ENCODE data around the gene SLC30A2.

The SLC30A2 gene

DNA sequence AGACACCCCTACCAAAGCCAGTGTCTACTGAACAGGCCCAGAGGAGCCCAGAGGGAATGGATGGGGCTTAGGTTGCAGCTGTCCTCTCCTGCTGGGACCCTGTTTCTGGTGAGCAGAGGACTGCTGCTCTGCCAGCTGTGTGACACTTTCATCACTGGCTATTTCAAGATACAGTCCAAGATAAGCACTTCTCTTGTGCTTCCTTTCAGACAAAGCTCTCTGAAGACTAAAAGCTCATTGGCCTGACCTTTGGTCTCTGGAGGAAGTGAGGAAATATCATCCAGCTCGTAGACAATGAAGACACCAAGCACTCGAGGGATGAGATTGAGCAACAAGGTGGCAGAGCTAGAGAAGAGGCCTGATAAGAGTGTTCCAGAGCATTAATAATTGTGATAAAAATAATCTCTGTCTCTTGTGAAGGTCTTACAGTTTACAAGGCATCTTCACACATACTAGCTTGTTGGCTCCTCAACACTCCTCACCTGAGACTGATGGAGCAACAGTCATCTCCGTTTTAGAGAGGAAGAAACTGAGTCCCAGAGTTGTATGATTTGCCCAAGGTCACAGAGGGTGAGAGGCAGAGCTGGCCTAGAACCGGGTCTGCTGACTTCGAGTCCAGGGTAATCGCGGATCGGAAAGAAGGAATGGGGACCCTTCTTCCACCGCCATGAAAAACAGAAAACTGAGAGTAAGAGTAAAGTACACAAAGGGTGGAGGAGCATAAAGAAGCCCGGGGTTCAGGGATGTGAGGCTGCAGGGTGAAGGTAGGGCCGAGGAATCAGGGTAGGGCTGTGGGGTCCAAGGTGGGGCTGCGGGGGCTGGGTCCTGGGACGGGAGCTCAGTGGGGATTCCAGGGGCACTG is 48.7 kb downstream of the SLC30A2 start:
- TF ChIP-seq, protein P1, sequence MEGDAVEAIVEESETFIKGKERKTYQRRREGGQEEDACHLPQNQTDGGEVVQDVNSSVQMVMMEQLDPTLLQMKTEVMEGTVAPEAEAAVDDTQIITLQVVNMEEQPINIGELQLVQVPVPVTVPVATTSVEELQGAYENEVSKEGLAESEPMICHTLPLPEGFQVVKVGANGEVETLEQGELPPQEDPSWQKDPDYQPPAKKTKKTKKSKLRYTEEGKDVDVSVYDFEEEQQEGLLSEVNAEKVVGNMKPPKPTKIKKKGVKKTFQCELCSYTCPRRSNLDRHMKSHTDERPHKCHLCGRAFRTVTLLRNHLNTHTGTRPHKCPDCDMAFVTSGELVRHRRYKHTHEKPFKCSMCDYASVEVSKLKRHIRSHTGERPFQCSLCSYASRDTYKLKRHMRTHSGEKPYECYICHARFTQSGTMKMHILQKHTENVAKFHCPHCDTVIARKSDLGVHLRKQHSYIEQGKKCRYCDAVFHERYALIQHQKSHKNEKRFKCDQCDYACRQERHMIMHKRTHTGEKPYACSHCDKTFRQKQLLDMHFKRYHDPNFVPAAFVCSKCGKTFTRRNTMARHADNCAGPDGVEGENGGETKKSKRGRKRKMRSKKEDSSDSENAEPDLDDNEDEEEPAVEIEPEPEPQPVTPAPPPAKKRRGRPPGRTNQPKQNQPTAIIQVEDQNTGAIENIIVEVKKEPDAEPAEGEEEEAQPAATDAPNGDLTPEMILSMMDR (conservative IDR thresholded peaks at IDR 0.05; ENCODE audit: low read depth), result no peak
- H3K27ac ChIP-seq, result peak overlapping the region; percentile 78
- no peak for DNase-seq (ENCODE audit: low spot score)
- ChIA-PET CTCF (interaction anchor here (0.6 to 1.9 kb wide), 10 partner anchors 23 to 1208 kb away, joined by 3 to 12 read pairs (median 4); no protein-coding TSS in a partner anchor), POLR2A (ENCODE audit: low non-redundant PET) (interaction anchor here (0.6 to 0.7 kb wide), 2 partner anchors 29 to 85 kb away, joined by 3 read pairs; no protein-coding TSS in a partner anchor)

DNA sequence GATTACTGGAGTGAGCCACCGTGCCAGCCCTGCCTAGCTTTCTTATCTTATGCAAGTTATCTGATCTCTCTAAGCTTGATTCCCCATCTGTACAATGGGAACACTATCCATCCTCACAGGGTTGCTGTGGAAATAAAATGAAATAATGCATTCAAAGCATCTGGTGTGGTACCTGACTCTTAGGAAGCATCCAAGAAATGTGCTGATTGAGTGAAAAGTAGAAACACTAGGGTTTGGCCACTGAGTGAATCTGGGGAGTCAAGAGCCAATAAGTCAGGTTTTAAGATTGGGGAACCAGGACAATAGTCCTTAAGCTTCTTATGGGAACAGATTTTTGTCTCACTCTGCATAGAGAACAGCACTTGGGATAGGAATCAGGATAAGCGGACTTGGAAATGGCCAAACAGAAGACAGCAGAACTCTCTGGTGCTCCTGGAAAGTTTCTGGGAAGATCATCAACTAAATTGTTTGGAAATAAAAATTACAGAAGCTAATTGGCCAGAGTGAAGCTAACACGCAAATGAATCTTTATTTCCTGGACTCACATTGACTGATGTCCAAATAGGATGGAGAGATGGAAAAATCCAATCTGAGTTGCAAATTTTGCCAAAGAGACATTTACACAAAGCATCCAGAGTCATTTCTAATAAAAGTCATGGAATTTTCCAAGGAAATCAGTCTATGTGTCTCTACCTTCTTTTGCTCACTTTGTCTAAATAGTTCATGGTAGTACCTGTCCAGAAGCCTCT is 51.3 kb downstream of the SLC30A2 start:
- TF ChIP-seq, protein P1 (conservative IDR thresholded peaks at IDR 0.05; ENCODE audit: low read depth), result no peak
- ChIA-PET CTCF (interaction anchor here (1.3 kb wide), 1 partner anchor 99 kb away, joined by 4 read pairs; no protein-coding TSS in a partner anchor), POLR2A (ENCODE audit: low non-redundant PET) (no interaction called here)
- H3K27ac ChIP-seq, result no peak overlapping the region
- no peak for DNase-seq (ENCODE audit: low spot score)

- no peak overlapping the region for H3K27ac ChIP-seq
- CTCF ChIA-PET, result interaction anchor here (0.7 kb wide), 2 partner anchors 139 to 434 kb away, joined by 4 to 5 read pairs; no protein-coding TSS in a partner anchor
- DNase-seq (ENCODE audit: low spot score), result no peak
- TF ChIP-seq, protein P1 (conservative IDR thresholded peaks at IDR 0.05; ENCODE audit: low read depth), result no peak
- POLR2A ChIA-PET (ENCODE audit: low non-redundant PET), result interaction anchor here (0.6 kb wide), 1 partner anchor 16 kb away, joined by 4 read pairs; no protein-coding TSS in a partner anchor
These were observed 52.5 kb downstream of the SLC30A2 start for GRCh38 chr1:25993197-25993951.

DNA sequence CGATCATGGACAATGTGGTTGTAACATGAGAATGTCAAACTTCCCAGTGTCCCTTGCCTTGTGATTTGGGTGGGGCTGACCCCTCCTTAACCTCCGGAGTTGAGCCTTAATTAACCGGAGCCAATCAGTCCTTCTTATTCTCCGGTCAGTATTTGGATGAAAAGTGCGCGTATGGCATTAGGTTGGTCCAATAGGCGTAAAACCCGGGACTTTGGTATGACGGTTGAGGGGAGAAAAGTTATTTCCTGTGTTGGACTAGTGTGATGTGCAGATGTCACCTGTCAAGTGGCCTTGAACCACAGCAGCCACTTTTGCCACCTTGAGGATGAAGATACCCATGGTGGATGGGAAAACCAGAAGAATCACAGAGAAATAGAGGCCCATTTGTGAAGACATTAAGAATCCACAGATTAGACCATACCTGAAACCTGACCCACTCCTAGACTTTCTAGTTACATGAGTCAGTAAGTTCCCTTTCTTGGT is 53.2 kb downstream of the SLC30A2 start:
- CTCF ChIA-PET, result no interaction called here
- POLR2A ChIA-PET (ENCODE audit: low non-redundant PET), result no interaction called here
- no peak overlapping the region for H3K27ac ChIP-seq
- TF ChIP-seq, protein P1 (conservative IDR thresholded peaks at IDR 0.05; ENCODE audit: low read depth), result no peak
- DNase-seq (ENCODE audit: low spot score), result no peak

- H3K27ac ChIP-seq, result no peak overlapping the region
- TF ChIP-seq, protein P1 (conservative IDR thresholded peaks at IDR 0.05; ENCODE audit: low read depth), result no peak
- ChIA-PET CTCF (no interaction called here), POLR2A (ENCODE audit: low non-redundant PET) (no interaction called here)
- no peak for DNase-seq (ENCODE audit: low spot score)
These were observed 53.8 kb downstream of the SLC30A2 start for GRCh38 chr1:25991937-25992688.

Data from RWPE1 (cell line).